MM.1S (cell line): ENCODE results near the gene FCRL2.

ENCODE experiments used
- CTCF ChIP-seq: fragments of 300-600 bp; sonication (generic); IDR thresholded peaks from 2 replicates; pipeline ENCODE4 v1.5.1; 2016; ENCODE audit warnings: antibody characterized with exemption, low read length, mixed read lengths
- EZH2 ChIP-seq: fragments of 300-600 bp; sonication (generic); optimal IDR thresholded peaks from 2 replicates; pipeline ENCODE3; 2017; ENCODE audit warnings: low read depth, mild to moderate bottlenecking, antibody characterized with exemption, low read length, mixed read lengths
- EZH2phosphoT487 ChIP-seq: fragments of 300-600 bp; sonication (generic); IDR thresholded peaks from 2 replicates; pipeline ENCODE4 v1.6.1; 2018; ENCODE audit warnings: antibody characterized with exemption, low read length

DNA sequence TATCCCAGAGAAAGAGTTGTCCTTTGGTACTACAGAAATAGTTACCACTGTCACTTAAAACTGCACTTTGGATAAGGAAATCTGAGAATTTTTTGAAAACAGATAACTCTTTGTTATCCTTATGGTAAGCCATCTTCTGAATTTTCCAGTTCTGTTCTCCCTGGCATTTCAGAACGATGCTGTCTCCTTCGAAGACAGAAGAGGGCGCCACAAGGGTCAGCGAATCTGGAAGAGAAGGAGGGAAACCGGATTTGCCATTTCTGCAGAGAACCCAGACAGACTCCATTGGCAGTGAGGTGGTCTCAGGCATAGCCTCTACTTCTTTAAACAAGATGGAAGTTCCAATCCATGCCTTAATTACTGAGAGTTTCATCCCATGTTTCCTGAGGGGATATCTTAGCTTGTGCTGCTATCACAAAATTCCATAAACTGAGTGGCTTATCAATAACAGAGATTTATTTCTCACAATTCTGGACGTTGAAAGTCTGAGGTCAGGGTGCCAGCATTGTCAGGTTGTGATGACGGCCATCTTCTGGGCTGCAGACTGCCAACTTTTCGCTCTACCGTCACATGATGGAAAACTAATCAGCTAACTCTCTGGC is 6.4 kb downstream of the FCRL2 start:
- TF ChIP-seq CTCF (peak; percentile 64), EZH2phosphoT487 (no peak), EZH2 (no peak)
